C4-2B (cell line): Measurements from ENCODE around the gene PLCG2.

Experiments
- CTCF ChIP-seq: fragments of 450-650 bp; conservative IDR thresholded peaks from 2 replicates; pipeline ENCODE4 v1.5.1; 2017; ENCODE audit warnings: mild to moderate bottlenecking
- ZFX ChIP-seq: fragments of 450-650 bp; IDR thresholded peaks from 2 replicates; pipeline ENCODE4 v1.6.1; 2017

GRCh38 chr16:81795193-81795592 is 16.1 kb downstream of the PLCG2 start:
- no peak for TF ChIP-seq CTCF
- no peak for TF ChIP-seq ZFX
